Tibial artery (tissue), 4 donors: ENCODE results near the gene AUP1.

Experiments
- DNase-seq, 2 donors: peaks; one replicate each; pipeline ENCODE4 v3.0.0-alpha.2; 2019
- H3K27ac ChIP-seq, 2 donors: fragments of 200-600 bp; sonication (generic) in 1 of 2; 1 replicate in 1 of 2; 2 replicates in 1 of 2; pipeline ENCODE4 v1.5.1; 2018 to 2019; ENCODE audit warnings: mild to moderate bottlenecking in 1 of 2
- H3K27me3 ChIP-seq, 2 donors: fragments of 200-600 bp; sonication (generic) in 1 of 2; one replicate each; pipeline versions ENCODE4 v1.5.1 to v1.6.0; 2016 to 2019
- H3K36me3 ChIP-seq, 3 donors: fragments of 200-600 bp; sonication (generic) in 2 of 3; one replicate each; pipeline ENCODE4 v1.5.1; 2016 to 2019; ENCODE audit warnings: mild to moderate bottlenecking in 2 of 3
- H3K4me1 ChIP-seq, 4 donors: fragments of 200-600 bp; sonication (generic) in 2 of 4; 1 replicate in 3 of 4; 2 replicates in 1 of 4; pipeline ENCODE4 v1.5.1; 2016 to 2019
- H3K4me3 ChIP-seq, 2 donors: fragments of 200-600 bp; sonication (generic) in 1 of 2; 1 replicate in 1 of 2; 2 replicates in 1 of 2; pipeline ENCODE4 v1.5.1; 2018 to 2019; ENCODE audit warnings: mild to moderate bottlenecking in 2 of 2
- H3K9me3 ChIP-seq, 3 donors: fragments of 200-600 bp; sonication (generic) in 1 of 3; one replicate each; pipeline ENCODE4 v1.5.1; 2016 to 2019
- CTCF ChIP-seq, 2 experiments: fragments of 200-600 bp in 1 of 2; fragments of 450-650 bp in 1 of 2; IDR thresholded peaks; one replicate each; pipeline ENCODE4 v1.5.1; 2017 to 2019; ENCODE audit warnings: antibody characterized with exemption in 2 of 2, mild to moderate bottlenecking in 1 of 2, moderate library complexity in 1 of 2
- intact Hi-C: fragments of 100-400 bp; cut with DNase I; formaldehyde crosslinking; loops from one replicate; pipeline ENCODE4 v1.15.0; 2023; ENCODE audit warnings: low total_unique reads

The AUP1 gene

GRCh38 chr2:74512744-74513604 is 16.5 kb downstream of the AUP1 start:
- Histone ChIP-seq H3K4me1 (peaks cover 0 to 35% (median 30%) of the 10 kb centered on the region in 4 donors), H3K36me3 (no peaks in the 10 kb centered on the region), H3K27ac (no peak overlapping the region), H3K27me3 (peaks cover 17 to 88% of the 10 kb centered on the region in 2 donors), H3K4me3 (no peak overlapping the region), H3K9me3 (no peaks in the 10 kb centered on the region)
- intact Hi-C loops = no loop called here
- no peak for DNase-seq
- TF ChIP-seq CTCF (IDR thresholded peaks at IDR 0.05) = no peak

GRCh38 chr2:74511104-74511989 is 18.2 kb downstream of the AUP1 start:
- intact Hi-C loops = no loop called here
- Histone ChIP-seq H3K36me3 (peaks cover 0 to 3% (median under 1%) of the 10 kb centered on the region in 3 donors), H3K4me1 (peaks cover 0 to 43% (median 35%) of the 10 kb centered on the region in 4 donors), H3K27me3 (peaks cover 17 to 71% of the 10 kb centered on the region in 2 donors), H3K27ac (no peak overlapping the region), H3K9me3 (no peaks in the 10 kb centered on the region), H3K4me3 (no peak overlapping the region)
- DNase-seq = no peak
- no peak for TF ChIP-seq CTCF (IDR thresholded peaks at IDR 0.05)

- Histone ChIP-seq H3K27ac (no peak overlapping the region), H3K4me1 (peaks cover 0 to 43% (median 34%) of the 10 kb centered on the region in 4 donors), H3K36me3 (peaks cover 6 to 13% (median 11%) of the 10 kb centered on the region in 3 donors), H3K9me3 (no peaks in the 10 kb centered on the region), H3K27me3 (peaks cover 17 to 61% of the 10 kb centered on the region in 2 donors), H3K4me3 (no peak overlapping the region)
- intact Hi-C loops = no loop called here
- DNase-seq = no peak
- no peak for TF ChIP-seq CTCF (IDR thresholded peaks at IDR 0.05)
Observed at GRCh38 chr2:74510272-74510671, 19.2 kb downstream of the AUP1 start.

- intact Hi-C loops = no loop called here
- H3K36me3 ChIP-seq = peaks cover 13 to 24% (median 13%) of the 10 kb centered on the region in 3 donors
- peaks cover 3 to 43% of the 10 kb centered on the region in 2 donors for H3K27me3 ChIP-seq
- H3K9me3 ChIP-seq = no peaks in the 10 kb centered on the region
- DNase-seq = peak; percentile 24 to 65
- TF ChIP-seq CTCF (IDR thresholded peaks at IDR 0.05) = no peak
- H3K4me1 ChIP-seq = peaks cover 0 to 38% (median 26%) of the 10 kb centered on the region in 4 donors
- H3K27ac ChIP-seq = peak overlapping the region; percentile 94 to 97
- peak overlapping the region; percentile 66 to 80 for H3K4me3 ChIP-seq
Observed at GRCh38 chr2:74507926-74508520, 21.5 kb downstream of the AUP1 start.
